Activated CD8-positive, alpha-beta memory T cell treated with anti-CD3 and anti-CD28 coated beads, Interleukin-2, amount 50 U/mL, for 48 hours (primary cell): ENCODE results near the gene RHBDD3.

ENCODE experiments used
- DNase-seq: peaks from one replicate; pipeline ENCODE4 v3.0.0-alpha.2; 2020

Gene RHBDD3

GRCh38 chr22:29216873-29217666 is 50.7 kb downstream of the RHBDD3 start:
- no peak for DNase-seq

GRCh38 chr22:29216011-29216872 is 51.5 kb downstream of the RHBDD3 start:
- DNase-seq: no peak

- no peak for DNase-seq
These were observed 52.5 kb downstream of the RHBDD3 start for GRCh38 chr22:29215012-29215860.

GRCh38 chr22:29214232-29214631 is 53.5 kb downstream of the RHBDD3 start:
- no peak for DNase-seq

GRCh38 chr22:29213493-29213892 is 54.3 kb downstream of the RHBDD3 start:
- no peak for DNase-seq

- DNase-seq: no peak
These were observed 55.0 kb downstream of the RHBDD3 start for GRCh38 chr22:29212743-29213142.

GRCh38 chr22:29211466-29211865 is 56.3 kb downstream of the RHBDD3 start:
- no peak for DNase-seq

- DNase-seq: no peak
These were observed 56.7 kb downstream of the RHBDD3 start for GRCh38 chr22:29211066-29211465.
